ENCODE measurements around the gene C6orf120. TPM values are rescaled to one million over a fixed set of nuclear protein-coding genes. Genes with fewer than 3 reads are reported as not detected.
A peak's percentile ranks its signal among the peaks of the same experiment; 100 is the strongest.

Gene C6orf120
- total and polyA plus RNA-seq, 2 of the 13 experiments (the other 11 are each of a cell fraction or from before 2014, with no cell fraction given), result 21.7 to 29.9 TPM

- TF ChIP-seq ZUFSP (CRISPR knock-in tag; IDR thresholded peaks at IDR 0.05; ENCODE audit: borderline replicate concordance) (no peak), ZIK1 (CRISPR knock-in tag; IDR thresholded peaks at IDR 0.05; ENCODE audit: borderline replicate concordance, low read depth) (no peak), DBP (CRISPR knock-in tag; IDR thresholded peaks at IDR 0.05; ENCODE audit: not compliant biosample characterization) (no peak), ASH2L (IDR thresholded peaks at IDR 0.05; ENCODE audit: insufficient read length, low read depth, low read length) (no peak), PITX1 (CRISPR knock-in tag; IDR thresholded peaks at IDR 0.05) (peak; percentile 75; the same call in 1 of the 2 replicates), KLF9 (CRISPR knock-in tag; IDR thresholded peaks at IDR 0.05; ENCODE audit: low read depth) (no peak), ZNF616 (CRISPR knock-in tag; IDR thresholded peaks at IDR 0.05; ENCODE audit: low read depth) (no peak), ZNF503 (CRISPR knock-in tag; IDR thresholded peaks at IDR 0.05) (no peak), SP4 (CRISPR knock-in tag; IDR thresholded peaks at IDR 0.05) (no peak), MAZ (IDR thresholded peaks at IDR 0.05; ENCODE audit: borderline replicate concordance, low read depth, low read length) (no peak), MAZ (CRISPR knock-in tag; IDR thresholded peaks at IDR 0.05; ENCODE audit: low read depth) (no peak), DMAP1 (CRISPR knock-in tag; IDR thresholded peaks at IDR 0.05) (no peak), PAWR (CRISPR knock-in tag; IDR thresholded peaks at IDR 0.05; ENCODE audit: borderline replicate concordance) (0 out of 2 replicates have a peak, but pooled peaks have one; percentile 69), ZNF766 (CRISPR knock-in tag; IDR thresholded peaks at IDR 0.05; ENCODE audit: borderline replicate concordance) (no peak), ZNF331 (CRISPR knock-in tag; IDR thresholded peaks at IDR 0.05) (no peak), ZNF597 (CRISPR knock-in tag; IDR thresholded peaks at IDR 0.05) (no peak), PATZ1 (CRISPR knock-in tag; IDR thresholded peaks at IDR 0.05) (no peak), ELK4 (CRISPR knock-in tag; IDR thresholded peaks at IDR 0.05; ENCODE audit: borderline replicate concordance) (no peak)
These were observed 494 bp upstream of the C6orf120 start (continued) for GRCh38 chr6:169701311-169701953.
